ENCODE data around the gene RAB31. TPM values are rescaled to one million over a fixed set of nuclear protein-coding genes. Genes with fewer than 3 reads are reported as not detected.

Gene RAB31
- total RNA-seq, 4 donors from 2014 or later: 12.2 to 22.0 (median 15.6) TPM

DNA sequence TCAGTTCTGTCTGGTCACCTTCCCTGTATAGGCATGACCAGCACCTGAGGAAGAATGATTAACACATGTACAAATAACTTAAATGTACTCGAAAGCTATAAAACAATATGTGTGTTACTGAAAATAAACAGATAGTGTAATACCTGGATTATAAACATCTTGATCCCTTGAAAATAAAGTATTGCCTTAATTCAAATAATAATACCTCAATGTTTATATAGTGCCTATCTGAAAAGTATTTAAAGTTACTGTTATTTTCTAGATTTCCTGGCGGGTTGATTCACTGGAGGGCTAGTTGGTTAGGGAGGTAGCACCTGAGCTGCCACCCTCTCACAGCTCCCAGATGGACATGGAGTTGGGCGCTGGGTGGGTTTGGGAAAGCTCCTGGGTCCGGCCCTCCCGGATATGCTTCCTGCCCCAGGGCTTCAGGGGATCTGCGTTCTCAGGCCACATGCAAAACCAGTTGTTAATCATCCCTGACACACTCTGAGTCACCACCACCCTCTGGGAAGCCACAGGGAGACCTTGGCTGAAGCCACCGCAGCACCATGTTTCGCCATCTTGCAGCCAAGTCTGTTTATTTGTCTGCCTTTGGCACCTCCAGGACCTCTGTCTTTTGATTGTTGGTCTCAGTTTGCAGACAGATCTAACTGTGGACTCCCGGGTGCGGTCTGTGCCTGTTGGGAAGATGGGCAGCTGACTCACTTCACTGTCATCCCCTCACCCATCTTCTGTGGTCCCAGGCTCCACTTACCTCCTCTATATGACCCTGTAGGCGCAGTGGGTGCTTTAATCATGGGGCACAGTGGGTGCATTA, 35.3 kb downstream of the RAB31 start:
- no peak for DNase-seq (ENCODE audit: low spot score in 2 of 2)
- no peak overlapping the region for H3K4me3 ChIP-seq (ENCODE audit: low read depth, poor library complexity, severe bottlenecking)
- TF ChIP-seq POLR2A (IDR thresholded peaks at IDR 0.05): no peak
- TF ChIP-seq, protein P1, sequence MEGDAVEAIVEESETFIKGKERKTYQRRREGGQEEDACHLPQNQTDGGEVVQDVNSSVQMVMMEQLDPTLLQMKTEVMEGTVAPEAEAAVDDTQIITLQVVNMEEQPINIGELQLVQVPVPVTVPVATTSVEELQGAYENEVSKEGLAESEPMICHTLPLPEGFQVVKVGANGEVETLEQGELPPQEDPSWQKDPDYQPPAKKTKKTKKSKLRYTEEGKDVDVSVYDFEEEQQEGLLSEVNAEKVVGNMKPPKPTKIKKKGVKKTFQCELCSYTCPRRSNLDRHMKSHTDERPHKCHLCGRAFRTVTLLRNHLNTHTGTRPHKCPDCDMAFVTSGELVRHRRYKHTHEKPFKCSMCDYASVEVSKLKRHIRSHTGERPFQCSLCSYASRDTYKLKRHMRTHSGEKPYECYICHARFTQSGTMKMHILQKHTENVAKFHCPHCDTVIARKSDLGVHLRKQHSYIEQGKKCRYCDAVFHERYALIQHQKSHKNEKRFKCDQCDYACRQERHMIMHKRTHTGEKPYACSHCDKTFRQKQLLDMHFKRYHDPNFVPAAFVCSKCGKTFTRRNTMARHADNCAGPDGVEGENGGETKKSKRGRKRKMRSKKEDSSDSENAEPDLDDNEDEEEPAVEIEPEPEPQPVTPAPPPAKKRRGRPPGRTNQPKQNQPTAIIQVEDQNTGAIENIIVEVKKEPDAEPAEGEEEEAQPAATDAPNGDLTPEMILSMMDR (IDR thresholded peaks at IDR 0.05): no peak
- intact Hi-C loops (cut with DNase I; ENCODE audit: low total_unique reads): no loop called here
- 69 to 70% methylated on average over 11 of the region's 11 CpGs for WGBS, 2 donors

DNA sequence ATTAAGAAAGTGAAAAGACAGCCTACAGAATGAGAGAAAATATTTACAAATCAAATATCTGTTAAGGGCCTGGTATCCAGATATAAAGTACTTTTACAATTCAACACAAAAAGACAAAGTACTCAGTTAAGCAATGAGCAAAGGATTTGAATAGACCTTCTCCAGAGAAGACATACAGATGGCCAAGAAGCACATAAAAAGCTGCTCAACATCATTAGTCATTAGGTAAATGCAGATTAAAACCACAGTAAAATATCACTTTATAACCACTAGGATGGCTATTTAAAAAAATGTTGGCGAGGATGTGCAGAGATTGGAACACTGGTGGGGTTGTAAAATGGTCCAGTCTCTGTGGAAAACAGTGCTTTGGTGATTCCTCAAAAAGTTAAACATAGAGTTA, 38.9 kb downstream of the RAB31 start:
- DNase-seq (ENCODE audit: low spot score in 2 of 2): no peak
- H3K4me3 ChIP-seq (ENCODE audit: low read depth, poor library complexity, severe bottlenecking): no peak overlapping the region
- 91% methylated on average over 1 of the region's 1 CpG for WGBS, 2 donors
- no peak for TF ChIP-seq POLR2A (IDR thresholded peaks at IDR 0.05)
- TF ChIP-seq, protein P1 (IDR thresholded peaks at IDR 0.05): no peak
- intact Hi-C loops (cut with DNase I; ENCODE audit: low total_unique reads): no loop called here

DNA sequence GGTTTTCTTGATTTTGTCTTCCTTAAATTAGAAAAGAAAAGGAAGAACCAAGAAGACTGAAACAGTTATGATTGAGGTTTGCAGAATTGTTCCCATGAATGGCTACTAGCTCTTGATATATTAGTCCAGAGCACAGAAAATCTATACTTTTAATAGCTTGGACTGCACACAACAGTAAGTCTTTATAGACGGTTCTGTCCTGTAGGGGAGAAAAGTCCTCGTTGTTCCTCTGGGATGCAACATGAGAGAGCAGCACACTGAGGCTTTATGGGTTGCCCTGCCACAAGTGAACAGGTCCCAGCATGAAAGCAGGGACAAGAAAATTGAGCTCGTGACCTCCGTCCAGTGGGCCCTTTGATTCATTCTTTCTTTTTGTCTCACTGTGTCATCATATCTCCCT, 41.5 kb downstream of the RAB31 start:
- intact Hi-C loops (cut with DNase I; ENCODE audit: low total_unique reads): no loop called here
- 78 to 83% methylated on average over 4 of the region's 4 CpGs for WGBS, 2 donors
- no peak for DNase-seq (ENCODE audit: low spot score in 2 of 2)
- TF ChIP-seq, protein P1 (IDR thresholded peaks at IDR 0.05): no peak
- TF ChIP-seq POLR2A (IDR thresholded peaks at IDR 0.05): no peak
- H3K4me3 ChIP-seq (ENCODE audit: low read depth, poor library complexity, severe bottlenecking): no peak overlapping the region

DNA sequence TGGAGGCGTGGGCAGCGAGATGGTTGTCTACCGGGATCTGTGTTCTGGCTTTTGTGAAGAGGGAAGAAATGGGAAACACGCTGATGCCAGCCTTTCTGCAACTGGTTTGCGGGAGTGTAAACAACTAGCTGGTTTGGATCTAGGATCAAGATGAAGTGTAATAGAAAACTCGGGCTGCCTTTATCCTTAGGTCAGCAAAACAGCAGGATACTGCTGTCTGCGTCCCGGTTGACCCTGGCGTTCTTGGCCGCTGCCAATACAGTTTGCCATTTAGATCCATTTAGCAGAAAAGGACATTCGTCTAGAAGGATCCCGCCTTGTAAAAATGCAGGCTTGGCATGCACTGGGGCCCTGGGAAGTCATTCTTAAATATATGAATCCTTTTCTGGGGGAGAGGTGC, 42.0 kb downstream of the RAB31 start:
- 86 to 91% methylated on average over 12 of the region's 12 CpGs for WGBS, 2 donors
- intact Hi-C loops (cut with DNase I; ENCODE audit: low total_unique reads): no loop called here
- TF ChIP-seq POLR2A (IDR thresholded peaks at IDR 0.05): no peak
- TF ChIP-seq, protein P1 (IDR thresholded peaks at IDR 0.05): no peak

DNA sequence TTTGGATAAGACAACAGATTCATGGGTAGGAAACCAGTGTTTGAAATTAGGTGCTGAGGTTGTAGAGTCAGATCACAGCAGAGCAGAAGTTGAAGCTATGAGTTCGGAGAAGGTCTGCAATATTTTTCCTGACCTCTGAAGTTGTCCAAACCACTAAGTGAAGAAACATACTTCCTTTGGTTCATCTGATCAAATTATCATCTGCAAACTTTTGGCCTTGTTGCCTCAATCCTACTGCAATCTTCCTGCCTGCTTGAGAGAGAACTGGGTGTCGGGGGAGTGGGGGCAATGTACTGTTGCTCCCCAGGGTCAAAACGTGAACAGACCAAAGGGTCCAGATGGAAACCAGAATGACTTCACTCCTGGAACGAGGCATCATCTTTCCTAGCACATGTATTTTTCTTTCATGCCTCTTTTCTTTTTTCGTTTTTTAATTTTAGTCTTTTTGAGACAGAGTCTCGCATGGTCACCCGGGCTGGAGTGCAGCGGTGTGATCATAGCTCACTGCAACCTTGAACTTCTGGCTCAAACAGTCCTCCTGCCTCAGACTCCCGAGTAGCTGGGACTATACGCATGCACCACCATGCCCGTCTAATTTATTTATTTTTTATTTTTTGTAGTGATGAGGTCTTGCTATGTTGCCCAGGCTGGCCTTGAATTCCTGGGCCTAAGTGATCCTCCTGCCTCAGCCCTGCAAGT, 42.7 kb downstream of the RAB31 start:
- intact Hi-C loops (cut with DNase I; ENCODE audit: low total_unique reads): no loop called here
- no peak overlapping the region for H3K4me3 ChIP-seq (ENCODE audit: low read depth, poor library complexity, severe bottlenecking)
- WGBS, 2 donors: 83 to 88% methylated on average over 11 of the region's 11 CpGs
- TF ChIP-seq, protein P1 (IDR thresholded peaks at IDR 0.05): no peak
- no peak for TF ChIP-seq POLR2A (IDR thresholded peaks at IDR 0.05)
- DNase-seq (ENCODE audit: low spot score in 2 of 2): no peak

More for the DNA sequence above, 42.0 kb downstream of the RAB31 start:
- DNase-seq (ENCODE audit: low spot score in 2 of 2): no peak
- H3K4me3 ChIP-seq (ENCODE audit: low read depth, poor library complexity, severe bottlenecking): no peak overlapping the region

Measured in lower leg skin (tissue), 4 donors.